Prostate gland (tissue), 2 donors: ENCODE results near the gene CRYBG3. TPM values are rescaled to one million over a fixed set of nuclear protein-coding genes. Genes with fewer than 3 reads are reported as not detected.

Experiments
- DNase-seq: peaks from one replicate; pipeline ENCODE4 v3.0.0-alpha.2; 2019; ENCODE audit warnings: low spot score
- H3K27ac ChIP-seq, 2 donors: fragments of 200-600 bp; sonication (generic); 2 replicates each; pipeline ENCODE4 v1.5.1; 2017 to 2019
- H3K27me3 ChIP-seq: fragments of 200-600 bp; sonication (generic); replicated peaks from 2 replicates; pipeline ENCODE4 v1.5.1; 2019; ENCODE audit not compliant: insufficient read depth
- H3K36me3 ChIP-seq, 2 donors: fragments of 200-600 bp; sonication (generic); 1 replicate in 1 of 2; 2 replicates in 1 of 2; pipeline versions ENCODE4 v1.5.1 to v1.8.1; 2017 to 2019
- H3K4me1 ChIP-seq: fragments of 200-600 bp; sonication (generic); replicated peaks from 2 replicates; pipeline ENCODE4 v1.5.1; 2019
- H3K4me3 ChIP-seq, 2 donors: fragments of 200-600 bp; sonication (generic); 2 replicates each; pipeline ENCODE4 v1.5.1; 2017 to 2019
- H3K9me3 ChIP-seq: fragments of 200-600 bp; sonication (generic); 2 replicates; pipeline ENCODE4 v1.5.1; 2017
- CTCF ChIP-seq, 4 experiments: fragments of 200-600 bp in 2 of 4; fragments of 450-650 bp in 2 of 4; sonication (generic) in 2 of 4; IDR thresholded peaks; 1 replicate in 3 of 4; 2 replicates in 1 of 4; pipeline ENCODE4 v1.5.1; 2016 to 2019; ENCODE audit warnings: antibody characterized with exemption in 4 of 4, mild to moderate bottlenecking in 2 of 4, moderate library complexity in 2 of 4
- POLR2A ChIP-seq: fragments of 450-650 bp; IDR thresholded peaks from one replicate; pipeline ENCODE4 v1.6.1; 2016; ENCODE audit warnings: antibody characterized with exemption, mild to moderate bottlenecking
- POLR2AphosphoS5 ChIP-seq: sonication (generic); formaldehyde crosslinking; IDR thresholded peaks from one replicate; pipeline ENCODE4 v1.6.1; 2017; ENCODE audit warnings: antibody characterized with exemption
- WGBS: methylation state at CpG from one replicate; pipeline ENCODE4 v1.1.5; 2018; 5-methylcytosine and 5-hydroxymethylcytosine counted together
- intact Hi-C: fragments of 100-400 bp; cut with DNase I; formaldehyde crosslinking; loops from one replicate; pipeline ENCODE4 v1.14.2; 2022
- total RNA-seq, 2 donors: library from RNA; depleted of rRNA; stranded (reverse); fragments of >200 nt; gene quantifications; one replicate each; pipeline ENCODE4 v1.1.0, GENCODE V29; 2016

The CRYBG3 gene
- total RNA-seq, 2 donors from 2014 or later = 22.0 to 23.5 TPM

GRCh38 chr3:97848779-97849178 is 27.0 kb downstream of the CRYBG3 start:
- no peak for TF ChIP-seq POLR2A
- no peak for TF ChIP-seq POLR2AphosphoS5
- TF ChIP-seq CTCF (IDR thresholded peaks at IDR 0.05) = no peak
- no peaks in the 10 kb centered on the region for H3K36me3 ChIP-seq
- intact Hi-C loops = no loop called here
- H3K4me1 ChIP-seq = no peaks in the 10 kb centered on the region
- no peak for DNase-seq
- WGBS = 74% methylated on average over 3 of the region's 3 CpGs
- H3K9me3 ChIP-seq = no peaks in the 10 kb centered on the region
- H3K4me3 ChIP-seq = no peak overlapping the region
- H3K27ac ChIP-seq = no peak overlapping the region
- H3K27me3 ChIP-seq = no peaks in the 10 kb centered on the region

- Histone ChIP-seq H3K36me3 (no peaks in the 10 kb centered on the region), H3K27ac (no peak overlapping the region), H3K9me3 (no peaks in the 10 kb centered on the region), H3K4me3 (no peak overlapping the region), H3K4me1 (no peaks in the 10 kb centered on the region), H3K27me3 (no peaks in the 10 kb centered on the region)
- intact Hi-C loops = no loop called here
- no peak for TF ChIP-seq CTCF (IDR thresholded peaks at IDR 0.05)
- no peak for TF ChIP-seq POLR2AphosphoS5
- TF ChIP-seq POLR2A = no peak
- DNase-seq = no peak
- WGBS = 88% methylated on average over 6 of the region's 6 CpGs
Observed at GRCh38 chr3:97857401-97857800, 35.6 kb downstream of the CRYBG3 start.

- Histone ChIP-seq H3K4me1 (no peaks in the 10 kb centered on the region), H3K9me3 (no peaks in the 10 kb centered on the region), H3K27ac (no peak overlapping the region), H3K4me3 (no peak overlapping the region), H3K27me3 (no peaks in the 10 kb centered on the region), H3K36me3 (no peaks in the 10 kb centered on the region)
- WGBS = 89% methylated on average over 2 of the region's 2 CpGs
- no peak for TF ChIP-seq CTCF (IDR thresholded peaks at IDR 0.05)
- DNase-seq = no peak
- intact Hi-C loops = no loop called here
Observed at GRCh38 chr3:97860364-97860763, 38.6 kb downstream of the CRYBG3 start.

GRCh38 chr3:97862582-97862981 is 40.8 kb downstream of the CRYBG3 start:
- Histone ChIP-seq H3K27ac (no peak overlapping the region), H3K9me3 (no peaks in the 10 kb centered on the region), H3K4me3 (no peak overlapping the region), H3K36me3 (no peaks in the 10 kb centered on the region), H3K27me3 (no peaks in the 10 kb centered on the region), H3K4me1 (no peaks in the 10 kb centered on the region)
- intact Hi-C loops = no loop called here
- TF ChIP-seq POLR2AphosphoS5 (no peak), POLR2A (no peak), CTCF (IDR thresholded peaks at IDR 0.05) (no peak)
- no peak for DNase-seq
- WGBS = 87% methylated on average over 1 of the region's 1 CpG

- H3K9me3 ChIP-seq = no peaks in the 10 kb centered on the region
- H3K4me3 ChIP-seq = no peak overlapping the region
- DNase-seq = no peak
- no peaks in the 10 kb centered on the region for H3K36me3 ChIP-seq
- 73% methylated on average over 1 of the region's 1 CpG for WGBS
- TF ChIP-seq CTCF (IDR thresholded peaks at IDR 0.05) = no peak
- no peak for TF ChIP-seq POLR2AphosphoS5
- no peak for TF ChIP-seq POLR2A
- intact Hi-C loops = no loop called here
- H3K27me3 ChIP-seq = no peaks in the 10 kb centered on the region
- no peak overlapping the region for H3K27ac ChIP-seq
- H3K4me1 ChIP-seq = no peaks in the 10 kb centered on the region
Observed at GRCh38 chr3:97863031-97863430, 41.2 kb downstream of the CRYBG3 start.
